IPS DF 4.7 (cell line): Measurements from ENCODE around the gene ESPL1.

Experiments
- DNase-seq: peaks from one replicate; pipeline ENCODE4 v3.0.0-alpha.2; 2013; ENCODE audit warnings: low spot score; ENCODE audit errors: extremely low read depth

Gene ESPL1

GRCh38 chr12:53255996-53256395 lies 12.1 kb upstream of the ESPL1 start:
- no peak for DNase-seq

GRCh38 chr12:53258541-53259539 lies 9.3 kb upstream of the ESPL1 start:
- DNase-seq, result no peak

GRCh38 chr12:53259891-53260290 lies 8.2 kb upstream of the ESPL1 start:
- no peak for DNase-seq

GRCh38 chr12:53265783-53266182 lies 2.3 kb upstream of the ESPL1 start:
- DNase-seq, result no peak

GRCh38 chr12:53267306-53267998 lies 647 bp upstream of the ESPL1 start:
- no peak for DNase-seq

GRCh38 chr12:53268630-53269562 lies 797 bp downstream of the ESPL1 start:
- no peak for DNase-seq

- DNase-seq, result no peak
Observed at GRCh38 chr12:53274445-53274844, 6.3 kb downstream of the ESPL1 start.

GRCh38 chr12:53276511-53276910 lies 8.4 kb downstream of the ESPL1 start:
- DNase-seq, result no peak

GRCh38 chr12:53277981-53278380 lies 9.9 kb downstream of the ESPL1 start:
- DNase-seq, result no peak

GRCh38 chr12:53279283-53279869 lies 11.3 kb downstream of the ESPL1 start:
- no peak for DNase-seq

- no peak for DNase-seq
Observed at GRCh38 chr12:53279888-53280498, 11.9 kb downstream of the ESPL1 start.

GRCh38 chr12:53286448-53286847 lies 18.3 kb downstream of the ESPL1 start:
- DNase-seq, result no peak

- DNase-seq, result peak; percentile 49
Observed at GRCh38 chr12:53287741-53288216, 19.7 kb downstream of the ESPL1 start.

- DNase-seq, result no peak
Observed at GRCh38 chr12:53288322-53288721, 20.2 kb downstream of the ESPL1 start.

GRCh38 chr12:53289891-53290290 lies 21.8 kb downstream of the ESPL1 start:
- DNase-seq, result no peak

- no peak for DNase-seq
Observed at GRCh38 chr12:53290661-53291060, 22.6 kb downstream of the ESPL1 start.

GRCh38 chr12:53292426-53292825 lies 24.3 kb downstream of the ESPL1 start:
- DNase-seq, result no peak

GRCh38 chr12:53295070-53295890 lies 27.2 kb downstream of the ESPL1 start, which contains the start of gene PFDN5:
PFDN5 (plus strand) TSS chr12:53295542; CDS start chr12:53295568, 26 bp downstream.
- peak; percentile 49 for DNase-seq

- DNase-seq, result no peak
Observed at GRCh38 chr12:53295891-53296219, 27.8 kb downstream of the ESPL1 start.
